ENCODE measurements around the gene MAML2.

Gene MAML2

GRCh38 chr11:95976550-95976949 is 366.4 kb downstream of the MAML2 start:
- no peak for DNase-seq (ENCODE audit: low read depth, low spot score)

- DNase-seq (ENCODE audit: low read depth, low spot score): no peak
Measured at GRCh38 chr11:95975343-95975742, 367.7 kb downstream of the MAML2 start.

GRCh38 chr11:95972060-95972459 is 370.9 kb downstream of the MAML2 start:
- no peak for DNase-seq (ENCODE audit: low read depth, low spot score)

GRCh38 chr11:95968585-95968984 is 374.4 kb downstream of the MAML2 start:
- DNase-seq (ENCODE audit: low read depth, low spot score): no peak

- DNase-seq (ENCODE audit: low read depth, low spot score): no peak
Measured at GRCh38 chr11:95964281-95964680, 378.7 kb downstream of the MAML2 start.

- DNase-seq (ENCODE audit: low read depth, low spot score): no peak
Measured at GRCh38 chr11:95961758-95962157, 381.2 kb downstream of the MAML2 start.

- DNase-seq (ENCODE audit: low read depth, low spot score): no peak
Measured at GRCh38 chr11:95950905-95951304, 392.1 kb downstream of the MAML2 start.

GRCh38 chr11:95948637-95949036 is 394.4 kb downstream of the MAML2 start:
- DNase-seq (ENCODE audit: low read depth, low spot score): no peak

- no peak for DNase-seq (ENCODE audit: low read depth, low spot score)
Measured at GRCh38 chr11:95944623-95945022, 398.4 kb downstream of the MAML2 start.

- no peak for DNase-seq (ENCODE audit: low read depth, low spot score)
Measured at GRCh38 chr11:95943546-95943945, 399.4 kb downstream of the MAML2 start.

GRCh38 chr11:95939091-95939490 is 403.9 kb downstream of the MAML2 start:
- no peak for DNase-seq (ENCODE audit: low read depth, low spot score)

GRCh38 chr11:95937358-95937757 is 405.6 kb downstream of the MAML2 start:
- DNase-seq (ENCODE audit: low read depth, low spot score): no peak

GRCh38 chr11:95933594-95933993 is 409.4 kb downstream of the MAML2 start:
- no peak for DNase-seq (ENCODE audit: low read depth, low spot score)

- no peak for DNase-seq (ENCODE audit: low read depth, low spot score)
Measured at GRCh38 chr11:95931916-95932315, 411.1 kb downstream of the MAML2 start.

- DNase-seq (ENCODE audit: low read depth, low spot score): no peak
Measured at GRCh38 chr11:95930948-95931347, 412.0 kb downstream of the MAML2 start.

GRCh38 chr11:95926726-95927125 is 416.3 kb downstream of the MAML2 start:
- no peak for DNase-seq (ENCODE audit: low read depth, low spot score)
